NCI-H774 (cell line): Measurements from ENCODE around the gene ATMIN.

ENCODE experiments used
- DNase-seq: peaks from one replicate; lab custom pipeline; 2025; lab: John Stamatoyannopoulos, UW

ATMIN gene

GRCh38 chr16:81005610-81006161 is 30.0 kb upstream of the ATMIN start:
- DNase-seq, result no peak

- DNase-seq, result no peak
These were observed 29.3 kb upstream of the ATMIN start for GRCh38 chr16:81006211-81006812.

GRCh38 chr16:81006813-81007695 is 28.6 kb upstream of the ATMIN start, which contains the start of the genes CENPN and CMC2:
TSS of gene CENPN (plus strand) at chr16:81007214. CDS start at chr16:81011940, 4,726 bp downstream.
TSS of gene CMC2 (minus strand) at chr16:81006885. CDS start at chr16:80997394, 9,491 bp downstream.
- peak; percentile 85 for DNase-seq

- no peak for DNase-seq
These were observed 27.2 kb upstream of the ATMIN start for GRCh38 chr16:81008505-81008789.

DNA sequence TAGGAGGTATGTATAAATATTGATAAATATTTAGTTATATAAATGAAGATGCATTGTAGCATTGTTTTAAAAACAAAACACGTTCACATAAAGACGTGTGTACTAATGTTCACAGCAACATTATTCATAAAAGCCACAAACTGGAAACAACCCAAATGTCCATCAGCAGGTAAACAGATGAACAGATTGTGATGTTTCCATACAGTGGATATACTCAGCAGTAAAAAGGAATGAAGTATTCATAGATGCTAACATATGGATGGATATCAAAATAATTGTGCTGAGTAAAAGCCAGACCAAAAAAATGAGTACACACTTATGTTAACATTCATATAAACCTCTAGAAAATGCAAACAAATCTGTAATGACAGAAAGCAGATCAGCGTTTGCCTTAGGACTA is 22.7 kb upstream of the ATMIN start:
- DNase-seq, result no peak

DNA sequence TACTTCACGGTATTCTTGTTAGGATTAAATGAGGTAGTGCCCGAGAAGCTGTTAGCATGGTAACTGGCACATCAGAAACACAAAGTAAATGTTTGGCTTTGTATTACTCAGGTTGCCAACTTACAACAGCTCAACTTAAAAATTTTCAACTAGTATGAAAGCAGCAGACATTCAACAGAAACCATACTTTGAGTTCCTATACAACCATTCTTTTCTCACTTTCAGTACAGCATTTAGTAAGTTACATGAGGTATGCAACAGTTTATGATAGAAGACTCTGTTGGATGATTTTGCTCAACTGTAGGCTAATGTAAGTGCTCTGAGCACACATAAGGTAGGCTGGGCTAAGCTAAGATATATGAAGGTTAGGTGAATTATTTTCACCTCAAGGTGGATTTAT is 21.0 kb upstream of the ATMIN start:
- no peak for DNase-seq

DNA sequence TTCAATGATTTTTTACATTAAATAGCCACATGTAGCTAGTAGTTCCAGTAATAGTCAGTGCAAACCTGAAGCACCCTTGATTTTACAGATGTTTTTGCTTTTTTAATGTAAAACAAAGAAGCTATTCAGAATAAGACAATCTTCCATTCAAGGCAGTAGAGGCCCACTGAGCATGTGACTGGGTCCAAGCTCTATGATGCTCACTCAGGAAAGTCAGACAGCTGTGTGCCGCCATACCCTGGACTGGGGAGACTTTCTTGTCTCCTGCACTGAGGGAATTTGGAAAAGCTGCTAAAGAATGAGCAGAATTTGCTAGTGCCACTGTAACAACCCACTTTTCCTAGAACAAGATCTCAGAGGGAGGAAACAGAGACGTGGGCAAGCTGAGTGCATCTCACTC is 17.1 kb upstream of the ATMIN start:
- DNase-seq, result no peak

DNA sequence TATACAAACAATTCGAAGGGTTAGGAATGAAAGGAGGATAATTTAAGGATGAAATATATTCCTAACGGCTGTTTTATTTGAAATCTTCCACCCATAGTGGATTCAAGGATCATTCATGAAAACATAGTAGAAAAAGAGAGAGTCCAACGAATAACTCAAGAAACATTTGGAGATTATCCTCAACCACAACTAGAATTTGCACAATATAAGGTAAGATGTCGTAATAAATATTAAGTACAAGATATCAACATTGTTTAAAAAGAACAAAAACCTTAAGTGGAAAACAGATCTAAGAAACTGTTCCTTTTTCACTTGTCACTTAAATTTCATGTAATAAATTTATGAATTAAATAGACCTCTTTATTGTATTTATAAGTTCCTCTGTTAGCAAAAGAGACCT is 9.2 kb upstream of the ATMIN start:
- DNase-seq, result no peak

DNA sequence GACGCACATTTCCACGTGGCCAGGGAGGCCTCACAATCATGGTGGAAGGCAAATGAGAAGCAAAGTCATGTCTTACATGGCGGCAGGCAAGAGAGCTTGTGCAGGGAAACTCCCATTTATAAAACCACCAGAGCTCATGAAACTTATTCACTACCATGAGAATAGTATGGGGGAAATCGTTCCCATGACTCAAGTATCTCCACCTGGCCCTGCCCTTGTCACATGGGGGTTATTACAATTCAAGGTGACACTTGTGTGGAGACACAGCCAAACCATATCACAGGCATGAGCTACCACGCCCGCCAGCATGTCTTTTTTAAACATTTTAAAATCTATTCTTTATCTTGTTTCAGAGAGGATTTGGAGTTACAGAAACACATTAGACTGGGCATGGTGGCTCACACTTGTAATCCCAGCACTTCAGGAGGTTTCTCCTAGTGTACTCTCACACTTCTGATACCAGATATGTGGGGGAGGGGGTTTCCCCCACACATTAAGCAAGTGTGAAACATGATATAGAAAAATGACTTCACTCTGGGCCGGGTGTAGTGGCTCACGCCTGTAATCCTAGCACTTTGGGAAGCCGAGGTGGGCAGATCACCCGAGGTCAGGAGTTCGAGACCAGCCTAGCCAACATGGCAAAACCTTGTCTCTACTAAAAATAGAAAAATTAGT is 5.6 kb upstream of the ATMIN start:
- DNase-seq, result no peak

GRCh38 chr16:81035975-81036750 is 521 bp downstream of the ATMIN start:
- DNase-seq, result no peak

GRCh38 chr16:81036751-81037350 is 1.2 kb downstream of the ATMIN start:
- no peak for DNase-seq

- no peak for DNase-seq
These were observed 4.5 kb downstream of the ATMIN start for GRCh38 chr16:81040131-81040530.

- DNase-seq, result no peak
These were observed 5.2 kb downstream of the ATMIN start for GRCh38 chr16:81040842-81041241.

DNA sequence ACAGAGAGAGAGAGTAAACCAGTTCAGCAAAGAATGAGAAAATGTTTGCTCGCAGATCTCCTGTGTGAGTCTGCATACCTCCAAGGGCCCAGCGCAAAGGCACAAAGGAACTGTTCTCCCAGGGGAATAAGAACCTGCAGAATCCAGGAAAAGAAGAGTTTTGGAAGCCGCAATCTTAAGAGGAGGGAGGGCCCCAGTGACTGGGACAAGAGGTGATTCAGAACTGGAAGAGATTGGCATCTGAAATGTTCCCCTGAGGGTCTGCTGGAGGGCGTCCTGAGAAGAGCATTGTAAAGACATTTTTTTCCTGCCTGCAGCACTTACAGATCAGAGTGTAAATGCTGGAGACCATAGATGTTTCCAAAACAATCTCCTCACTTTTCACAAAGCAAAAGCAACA is 6.1 kb downstream of the ATMIN start:
- no peak for DNase-seq

- DNase-seq, result no peak
These were observed 7.2 kb downstream of the ATMIN start for GRCh38 chr16:81042821-81043220.

- no peak for DNase-seq
These were observed 18.1 kb downstream of the ATMIN start for GRCh38 chr16:81053761-81054160.

DNA sequence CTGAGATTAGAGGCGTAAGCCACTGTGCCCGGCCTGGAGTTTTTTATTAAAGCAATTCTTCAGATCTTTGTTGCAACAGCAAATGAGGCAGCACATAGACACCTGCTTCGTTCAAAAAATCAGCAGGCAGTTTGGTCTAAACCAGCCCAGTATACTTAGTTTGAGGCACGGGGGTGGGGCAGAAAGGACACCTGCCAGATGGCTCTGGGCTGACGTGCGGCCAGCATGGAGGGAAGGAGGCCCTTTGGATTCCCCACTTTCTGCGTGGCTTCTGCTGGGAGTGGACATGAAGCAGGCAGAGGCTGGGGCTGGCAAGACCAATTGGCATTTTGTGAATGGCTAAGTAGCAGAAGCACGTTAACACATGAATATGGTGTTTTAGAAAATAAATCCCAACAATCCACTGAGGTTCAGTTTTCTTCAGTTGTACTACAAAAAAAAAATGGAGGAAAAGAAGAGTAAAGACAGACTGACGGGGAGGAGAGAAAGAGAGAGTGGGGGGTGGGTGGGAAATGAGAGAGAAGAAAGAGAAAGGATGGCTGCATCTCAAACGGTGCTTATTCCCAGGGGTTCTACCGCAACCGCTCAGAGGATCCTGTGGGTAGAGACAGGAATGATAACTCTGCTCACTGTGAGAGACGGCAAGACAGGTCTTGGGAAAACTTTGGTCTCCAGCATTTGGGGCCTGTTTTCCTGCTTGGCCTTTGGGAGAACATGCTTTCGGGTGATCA is 25.1 kb downstream of the ATMIN start:
- no peak for DNase-seq

DNA sequence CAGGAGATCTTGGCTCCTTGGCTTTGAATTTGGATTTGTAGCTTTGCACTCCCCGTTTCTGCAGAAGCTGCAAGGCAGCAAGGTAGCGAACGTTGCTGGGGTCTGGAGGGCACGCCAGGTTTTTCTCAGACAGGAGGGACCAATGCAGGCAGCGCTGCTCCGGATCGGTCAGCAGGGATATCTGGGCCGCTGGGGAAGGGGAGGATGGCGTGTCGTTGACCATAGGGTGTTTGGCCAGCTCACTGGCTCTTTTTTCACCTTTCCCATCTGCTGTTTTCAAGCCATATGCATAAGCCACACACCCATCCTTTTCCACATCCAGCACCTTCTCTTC is 25.6 kb downstream of the ATMIN start:
- DNase-seq, result no peak

DNA sequence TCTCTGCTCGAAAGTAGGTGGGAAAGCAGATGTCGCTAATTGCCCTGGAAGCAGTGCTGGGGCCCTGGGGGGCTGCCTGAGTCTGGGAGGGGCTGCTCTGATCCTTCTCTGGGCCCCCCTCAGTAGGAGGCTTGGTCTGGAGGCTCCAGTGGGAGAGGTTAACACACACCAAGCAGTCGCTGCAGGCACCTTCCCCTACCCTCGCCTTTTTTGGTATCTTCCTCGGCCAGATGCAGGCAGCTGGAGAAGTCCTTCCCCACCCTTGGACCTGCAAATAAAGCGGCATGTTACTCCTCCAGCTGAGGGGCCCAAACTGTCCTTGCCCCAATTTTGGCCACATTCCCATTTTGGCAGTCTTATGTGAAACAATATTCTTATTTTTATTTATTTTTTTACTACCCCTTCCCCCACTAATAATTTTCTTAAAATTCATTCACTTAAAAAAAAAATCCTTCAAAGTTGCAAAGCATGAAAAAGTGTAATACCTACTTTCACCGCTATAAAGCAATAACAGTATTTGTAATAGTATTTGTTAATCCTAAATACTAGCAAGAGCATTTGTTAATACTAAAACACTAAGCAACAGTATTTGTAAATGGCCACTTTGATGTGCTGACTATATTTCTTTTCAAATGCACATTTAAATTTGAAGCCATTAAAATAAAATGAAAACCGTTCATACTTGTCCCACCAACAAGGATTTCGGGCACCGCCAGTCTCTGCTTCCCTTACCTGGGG is 26.4 kb downstream of the ATMIN start:
- no peak for DNase-seq

- no peak for DNase-seq
These were observed 31.0 kb downstream of the ATMIN start for GRCh38 chr16:81066681-81067080.
